GM06990 (cell line): Measurements from ENCODE around the gene DCST2.
"Not testable (repeated sequence)": the region's sequence is repeated elsewhere in the genome, so short reads cannot be mapped to it uniquely, and the experiment has no call there.

Source experiments
- DNase-seq: peaks from one replicate; pipeline ENCODE4 v3.0.0-alpha.2; 2011; ENCODE audit not compliant: insufficient read length; ENCODE audit errors: extremely low read depth
- H3K27me3 ChIP-seq: replicated peaks from 2 replicates; pipeline ENCODE4 v1.6.0; 2011; ENCODE audit warnings: low read length; ENCODE audit not compliant: control insufficient read depth, insufficient read depth
- H3K36me3 ChIP-seq: 2 replicates; pipeline ENCODE4 v1.5.1; 2011; ENCODE audit warnings: low read length; ENCODE audit not compliant: control insufficient read depth, insufficient read depth
- H3K4me3 ChIP-seq: replicated peaks from 2 replicates; pipeline ENCODE4 v1.5.1; 2011; ENCODE audit warnings: low read depth, mild to moderate bottlenecking, control low read depth, low read length
- TF ChIP-seq, protein P1 (sequence below): IDR thresholded peaks from 2 replicates; pipeline ENCODE4 v1.5.1; 2011; ENCODE audit warnings: low read length, control low read depth, mild to moderate bottlenecking, inconsistent platforms; ENCODE audit not compliant: insufficient read depth, poor library complexity, severe bottlenecking

The DCST2 gene

DNA sequence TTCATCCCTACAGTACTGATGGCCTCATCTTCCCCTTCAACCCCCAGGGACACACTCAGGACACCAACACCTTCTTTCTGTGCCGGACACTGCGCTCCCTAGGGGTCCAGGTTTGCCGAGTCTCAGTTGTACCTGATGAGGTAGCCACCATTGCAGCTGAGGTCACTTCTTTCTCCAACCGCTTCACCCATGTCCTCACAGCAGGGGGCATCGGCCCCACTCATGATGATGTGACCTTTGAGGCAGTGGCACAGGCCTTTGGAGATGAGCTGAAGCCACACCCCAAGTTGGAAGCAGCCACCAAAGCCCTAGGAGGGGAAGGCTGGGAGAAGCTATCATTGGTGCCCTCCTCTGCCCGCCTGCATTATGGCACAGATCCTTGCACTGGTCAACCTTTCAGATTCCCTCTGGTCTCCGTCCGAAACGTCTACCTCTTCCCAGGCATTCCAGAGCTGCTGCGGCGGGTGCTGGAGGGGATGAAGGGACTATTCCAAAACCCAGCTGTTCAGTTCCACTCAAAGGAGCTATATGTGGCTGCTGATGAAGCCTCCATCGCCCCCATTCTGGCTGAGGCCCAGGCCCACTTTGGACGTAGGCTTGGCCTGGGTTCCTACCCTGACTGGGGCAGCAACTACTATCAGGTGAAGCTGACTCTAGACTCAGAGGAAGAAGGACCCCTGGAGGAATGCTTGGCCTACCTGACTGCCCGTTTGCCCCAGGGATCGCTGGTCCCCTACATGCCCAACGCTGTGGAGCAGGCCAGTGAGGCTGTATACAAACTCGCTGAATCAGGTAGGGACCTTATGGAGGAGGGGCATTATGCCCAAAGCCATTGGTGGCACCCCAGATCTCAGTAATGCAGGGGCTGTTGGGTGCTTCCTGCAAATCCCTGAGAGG, 45.3 kb downstream of the DCST2 start:
- TF ChIP-seq, protein P1, sequence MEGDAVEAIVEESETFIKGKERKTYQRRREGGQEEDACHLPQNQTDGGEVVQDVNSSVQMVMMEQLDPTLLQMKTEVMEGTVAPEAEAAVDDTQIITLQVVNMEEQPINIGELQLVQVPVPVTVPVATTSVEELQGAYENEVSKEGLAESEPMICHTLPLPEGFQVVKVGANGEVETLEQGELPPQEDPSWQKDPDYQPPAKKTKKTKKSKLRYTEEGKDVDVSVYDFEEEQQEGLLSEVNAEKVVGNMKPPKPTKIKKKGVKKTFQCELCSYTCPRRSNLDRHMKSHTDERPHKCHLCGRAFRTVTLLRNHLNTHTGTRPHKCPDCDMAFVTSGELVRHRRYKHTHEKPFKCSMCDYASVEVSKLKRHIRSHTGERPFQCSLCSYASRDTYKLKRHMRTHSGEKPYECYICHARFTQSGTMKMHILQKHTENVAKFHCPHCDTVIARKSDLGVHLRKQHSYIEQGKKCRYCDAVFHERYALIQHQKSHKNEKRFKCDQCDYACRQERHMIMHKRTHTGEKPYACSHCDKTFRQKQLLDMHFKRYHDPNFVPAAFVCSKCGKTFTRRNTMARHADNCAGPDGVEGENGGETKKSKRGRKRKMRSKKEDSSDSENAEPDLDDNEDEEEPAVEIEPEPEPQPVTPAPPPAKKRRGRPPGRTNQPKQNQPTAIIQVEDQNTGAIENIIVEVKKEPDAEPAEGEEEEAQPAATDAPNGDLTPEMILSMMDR: no peak
- Histone ChIP-seq H3K4me3 (no peak overlapping the region), H3K27me3 (no peaks in the 10 kb centered on the region), H3K36me3 (peaks cover 24% of the 10 kb centered on the region)
- no peak for DNase-seq

DNA sequence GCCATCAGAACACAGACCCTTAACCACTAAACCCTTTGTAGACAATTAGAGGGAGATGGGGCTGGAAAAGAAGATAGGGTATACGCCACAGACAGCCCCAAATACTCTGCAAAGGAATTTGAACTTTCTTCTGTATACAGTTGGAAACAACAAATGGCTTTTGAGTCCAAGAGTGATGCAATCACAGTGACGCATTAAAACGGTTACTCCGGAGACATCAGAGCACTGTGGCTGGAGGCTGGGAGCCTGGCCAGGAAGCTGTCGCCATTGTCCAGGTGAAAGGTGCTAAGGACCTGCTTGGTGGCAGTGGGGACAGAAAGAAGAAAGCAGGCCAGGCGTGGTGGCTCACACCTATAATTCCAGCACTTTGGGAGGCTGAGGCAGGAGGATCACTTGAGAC, 46.3 kb downstream of the DCST2 start:
- DNase-seq: no peak
- TF ChIP-seq, protein P1: no peak
- Histone ChIP-seq H3K36me3 (peaks cover 22% of the 10 kb centered on the region), H3K4me3 (no peak overlapping the region), H3K27me3 (no peaks in the 10 kb centered on the region)

DNA sequence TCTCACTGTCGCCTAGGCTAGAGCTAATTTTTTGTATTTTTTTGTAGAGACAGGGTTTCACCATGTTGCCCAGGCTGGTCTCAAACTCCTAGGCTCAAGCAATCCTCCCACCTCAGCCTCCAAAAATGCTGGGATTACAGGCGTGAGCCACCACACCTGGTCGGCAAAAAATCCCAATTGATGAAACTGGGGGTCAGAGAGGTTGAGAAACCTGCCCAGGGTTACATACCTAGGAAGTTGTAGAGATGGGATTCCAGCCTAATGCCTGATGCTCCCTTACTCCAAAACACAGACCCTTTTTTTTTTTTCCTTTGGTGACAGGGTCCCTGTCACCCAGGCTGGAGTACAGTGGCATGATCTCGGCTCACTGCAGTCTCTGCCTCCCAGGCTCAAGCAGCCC, 46.8 kb downstream of the DCST2 start:
- H3K4me3 ChIP-seq, H3K27me3 ChIP-seq, DNase-seq: not testable (repeated sequence)
- peaks cover 22% of the 10 kb centered on the region for H3K36me3 ChIP-seq

DNA sequence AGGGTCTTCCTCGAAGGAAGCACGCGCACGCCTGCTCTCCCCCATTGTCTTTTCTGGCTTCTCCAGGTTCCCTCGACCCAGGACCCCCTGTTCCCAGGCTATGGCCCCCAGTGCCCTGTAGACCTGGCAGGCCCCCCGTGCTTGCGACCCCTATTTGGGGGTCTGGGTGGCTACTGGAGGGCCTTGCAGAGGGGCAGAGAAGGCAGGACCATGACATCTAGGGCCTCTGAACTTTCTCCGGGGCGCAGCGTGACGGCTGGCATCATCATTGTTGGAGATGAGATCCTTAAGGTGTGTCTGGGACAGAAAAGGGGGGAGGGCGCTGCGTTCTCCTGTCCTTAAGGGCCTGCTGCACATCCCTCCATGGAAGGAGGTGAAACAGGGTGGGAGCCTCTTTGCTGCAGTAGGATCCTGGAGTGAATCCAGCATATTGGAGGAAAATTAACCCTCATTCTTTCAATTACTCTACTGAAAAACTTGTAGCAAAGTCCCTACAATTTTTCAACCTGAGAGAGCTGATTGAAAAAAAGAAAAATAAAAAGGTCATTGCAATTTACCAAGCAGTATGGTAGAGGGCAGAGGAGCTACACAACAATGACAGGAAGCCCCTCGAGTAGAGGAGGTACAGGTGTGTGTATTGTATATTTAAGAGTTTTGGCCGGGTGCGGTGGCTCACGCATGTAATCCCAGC, 49.7 kb downstream of the DCST2 start:
- DNase-seq: no peak
- Histone ChIP-seq H3K36me3 (peaks cover 9% of the 10 kb centered on the region), H3K27me3 (no peaks in the 10 kb centered on the region), H3K4me3 (peak overlapping the region; percentile 70)
- TF ChIP-seq, protein P1: no peak

DNA sequence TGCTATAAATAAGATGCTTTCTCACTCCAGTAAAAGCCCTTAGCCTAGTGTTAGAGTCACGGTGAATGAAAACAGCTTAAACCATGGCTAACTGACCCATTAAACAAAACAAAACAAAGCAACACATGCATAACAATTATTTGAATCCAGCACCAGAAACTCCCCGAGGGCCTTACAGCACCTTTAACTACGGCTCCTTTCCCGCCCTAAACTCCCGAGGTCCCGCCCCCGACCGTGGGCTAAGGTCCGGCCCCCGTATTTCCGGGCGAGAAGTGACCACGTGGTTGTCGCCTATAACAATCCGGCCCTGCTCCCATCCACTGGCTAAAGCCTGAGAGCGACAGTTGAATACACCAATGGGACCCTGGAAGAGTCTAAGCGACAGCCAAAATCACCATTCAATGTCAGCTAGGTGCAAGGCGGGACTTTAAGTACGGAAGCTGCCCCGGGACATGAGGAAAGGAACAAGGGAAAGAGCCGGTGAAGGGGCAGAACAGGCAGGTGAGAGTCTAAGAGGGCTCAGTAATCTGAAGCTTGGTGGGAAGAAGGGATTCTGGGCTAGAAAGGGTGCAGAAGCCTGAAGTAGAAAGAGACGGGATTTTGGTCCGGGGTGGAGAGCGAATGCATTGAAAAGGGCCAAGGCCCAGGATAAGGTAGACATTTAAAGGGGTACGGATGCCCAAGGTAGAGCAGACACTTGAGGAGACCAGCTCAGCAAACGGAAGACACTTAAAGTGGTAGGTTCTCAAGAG, 50.5 kb downstream of the DCST2 start, which contains the start of gene FLAD1:
FLAD1 (plus strand) TSS at position 448 of the 752 bp plus-strand sequence. CDS start 351 bp downstream, outside the sequence.
- peaks cover 5% of the 10 kb centered on the region for H3K36me3 ChIP-seq
- DNase-seq: peak; percentile 95
- no peaks in the 10 kb centered on the region for H3K27me3 ChIP-seq
- H3K4me3 ChIP-seq: peak within 1 kb of the TSS; percentile 70
- TF ChIP-seq, protein P1: no peak

DNA sequence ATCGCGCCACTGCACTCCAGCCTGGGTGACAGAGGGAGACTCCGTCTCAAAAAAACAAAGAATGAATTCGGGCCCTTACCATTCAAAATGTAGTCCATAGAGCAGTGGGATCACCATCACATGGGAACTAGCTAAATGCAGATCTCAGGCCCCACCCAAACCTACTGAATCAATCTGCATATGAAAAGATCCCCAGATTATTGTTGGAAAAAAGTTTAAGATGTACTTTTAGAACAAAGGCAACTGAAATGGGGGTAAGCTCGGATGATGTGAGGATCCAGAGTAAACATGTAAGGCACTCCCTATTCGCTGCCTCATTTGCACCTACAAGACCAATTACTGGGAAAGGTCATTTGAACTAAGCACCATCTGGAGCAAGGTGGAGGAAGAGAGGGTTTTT, 51.2 kb downstream of the DCST2 start:
- H3K4me3 ChIP-seq: peak overlapping the region; percentile 43
- TF ChIP-seq, protein P1: no peak
- H3K27me3 ChIP-seq: no peaks in the 10 kb centered on the region
- no peak for DNase-seq
- no peaks in the 10 kb centered on the region; the same call in none of the 2 replicates for H3K36me3 ChIP-seq
